Mammary epithelial cell (primary cell): ENCODE data around the gene ARHGEF10L.

Source experiments
- EZH2 ChIP-seq: IDR thresholded peaks from 2 replicates; pipeline ENCODE4 v1.6.1; 2012; ENCODE audit warnings: low read length, inconsistent platforms, borderline replicate concordance
- TF ChIP-seq, protein P1 (sequence below), 2 donors: IDR thresholded peaks in 1 of 2; conservative IDR thresholded peaks in 1 of 2; 2 replicates each; pipeline ENCODE4 v1.5.1; 2011 to 2012; ENCODE audit warnings: inconsistent platforms in 2 of 2, low read length in 2 of 2, mild to moderate bottlenecking in 2 of 2, control low read depth in 1 of 2, low read depth in 1 of 2; ENCODE audit not compliant: insufficient read depth in 1 of 2; ENCODE audit errors: extremely low read depth in 1 of 2

GRCh38 chr1:17569200-17570139, 30.0 kb downstream of the ARHGEF10L start:
- TF ChIP-seq, protein P1, sequence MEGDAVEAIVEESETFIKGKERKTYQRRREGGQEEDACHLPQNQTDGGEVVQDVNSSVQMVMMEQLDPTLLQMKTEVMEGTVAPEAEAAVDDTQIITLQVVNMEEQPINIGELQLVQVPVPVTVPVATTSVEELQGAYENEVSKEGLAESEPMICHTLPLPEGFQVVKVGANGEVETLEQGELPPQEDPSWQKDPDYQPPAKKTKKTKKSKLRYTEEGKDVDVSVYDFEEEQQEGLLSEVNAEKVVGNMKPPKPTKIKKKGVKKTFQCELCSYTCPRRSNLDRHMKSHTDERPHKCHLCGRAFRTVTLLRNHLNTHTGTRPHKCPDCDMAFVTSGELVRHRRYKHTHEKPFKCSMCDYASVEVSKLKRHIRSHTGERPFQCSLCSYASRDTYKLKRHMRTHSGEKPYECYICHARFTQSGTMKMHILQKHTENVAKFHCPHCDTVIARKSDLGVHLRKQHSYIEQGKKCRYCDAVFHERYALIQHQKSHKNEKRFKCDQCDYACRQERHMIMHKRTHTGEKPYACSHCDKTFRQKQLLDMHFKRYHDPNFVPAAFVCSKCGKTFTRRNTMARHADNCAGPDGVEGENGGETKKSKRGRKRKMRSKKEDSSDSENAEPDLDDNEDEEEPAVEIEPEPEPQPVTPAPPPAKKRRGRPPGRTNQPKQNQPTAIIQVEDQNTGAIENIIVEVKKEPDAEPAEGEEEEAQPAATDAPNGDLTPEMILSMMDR (conservative IDR thresholded peaks at IDR 0.05 in 1 of 2, IDR thresholded peaks at IDR 0.05 in 1 of 2; ENCODE audit: extremely low read depth in 1 of 2, insufficient read depth in 1 of 2, low read depth in 1 of 2, low read length in 2 of 2): no peak
- TF ChIP-seq EZH2: no peak
